Diencephalon (tissue), 1 donor: Measurements from ENCODE around the gene UTF1. TPM values are rescaled to one million over a fixed set of nuclear protein-coding genes. Genes with fewer than 3 reads are reported as not detected.

ENCODE experiments used
- total RNA-seq: library from RNA; depleted of rRNA; stranded (reverse); fragments of >200 nt; gene quantifications from one replicate; pipeline ENCODE4 v1.2.3, GENCODE V29; 2014

The UTF1 gene
- not detected for total RNA-seq

DNA sequence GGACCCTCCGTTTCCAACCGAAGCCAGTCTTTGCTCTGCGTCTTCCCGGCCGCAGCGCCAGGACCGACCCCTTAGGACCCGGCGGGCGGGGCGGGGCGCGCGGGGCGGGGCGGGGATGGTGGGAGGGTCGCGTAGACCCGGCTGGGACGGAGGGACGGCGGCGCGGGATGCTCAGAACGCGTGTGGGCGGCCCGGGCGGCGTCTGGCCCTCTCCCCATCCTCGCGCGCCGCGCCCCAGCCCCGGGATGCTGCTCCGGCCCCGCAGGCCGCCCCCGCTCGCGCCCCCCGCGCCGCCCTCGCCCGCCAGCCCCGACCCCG lies at the start of gene UTF1:
Gene UTF1 (plus strand): TSS at position 174 of the 318 bp plus-strand sequence. CDS start 72 bp downstream, at position 246.

DNA sequence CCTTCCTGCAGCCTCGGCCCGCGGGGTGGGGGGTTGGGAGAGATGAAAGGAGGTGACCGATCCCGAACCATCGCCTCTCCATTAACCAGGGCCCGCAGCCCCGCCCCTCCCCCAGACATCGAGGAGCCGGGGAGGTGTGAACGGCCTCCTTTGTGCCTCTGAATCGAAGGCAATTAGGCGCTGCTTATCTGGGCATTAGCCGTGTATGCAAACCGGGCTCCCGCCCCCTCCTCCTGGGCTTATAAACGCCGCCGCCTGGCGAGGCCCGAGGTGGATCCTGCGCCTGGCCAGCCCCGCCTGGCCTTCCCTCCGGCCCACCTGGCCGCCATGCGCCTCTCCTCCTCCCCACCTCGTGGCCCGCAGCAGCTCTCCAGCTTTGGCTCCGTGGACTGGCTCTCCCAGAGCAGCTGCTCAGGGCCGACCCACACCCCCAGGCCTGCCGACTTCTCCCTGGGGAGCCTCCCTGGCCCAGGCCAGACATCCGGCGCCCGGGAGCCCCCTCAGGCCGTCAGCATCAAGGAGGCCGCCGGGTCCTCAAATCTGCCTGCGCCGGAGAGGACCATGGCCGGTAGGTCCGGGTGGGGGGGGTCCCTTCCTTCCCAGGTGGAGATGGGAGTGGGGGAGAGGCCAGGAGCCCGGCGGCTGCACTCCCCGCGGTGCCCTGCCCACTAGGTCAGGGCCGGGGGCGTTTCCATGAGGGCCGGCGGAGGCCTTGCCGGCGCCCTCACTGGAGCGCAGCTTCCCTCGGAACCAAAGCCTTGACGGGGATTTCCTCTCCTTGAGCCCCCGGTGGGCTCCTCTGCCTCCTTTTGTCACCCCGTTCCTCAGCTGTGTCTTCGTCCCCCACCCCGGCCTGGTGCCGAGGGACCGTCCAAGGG lies 7.8 kb downstream of the UTF1 start, which contains the start of gene VENTX:
Gene VENTX (plus strand): TSS at position 268 of the 878 bp plus-strand sequence. CDS start 60 bp downstream, at position 328.

GRCh38 chr10:133276435-133277201 lies 46.6 kb downstream of the UTF1 start, which contains the start of gene ADAM8:
ADAM8 (minus strand) TSS chr10:133276868; CDS start chr10:133276817, 51 bp downstream.

Other genes starting within 250 kb of the UTF1 start
- 12.0 TPM for gene ADGRA1, start 142.3 kb upstream of the UTF1 start, total RNA-seq
- 18.5 TPM for gene KNDC1, start 70.0 kb upstream of the UTF1 start, total RNA-seq
- 0.23 TPM for gene VENTX, start 7.6 kb downstream of the UTF1 start, total RNA-seq
- 1.4 TPM for gene ADAM8, start 46.7 kb downstream of the UTF1 start, total RNA-seq
- gene TUBGCP2, start 78.7 kb downstream of the UTF1 start, total RNA-seq: 45.2 TPM
- 8.1 TPM for gene ZNF511, start 78.7 kb downstream of the UTF1 start, total RNA-seq
- 36.4 TPM for gene CALY, start 106.7 kb downstream of the UTF1 start, total RNA-seq
- gene PRAP1, start 117.2 kb downstream of the UTF1 start, total RNA-seq: not detected
- 6.5 TPM for gene FUOM, start 127.8 kb downstream of the UTF1 start, total RNA-seq
- 48.4 TPM for gene ECHS1, start 143.1 kb downstream of the UTF1 start, total RNA-seq
- 5.1 TPM for gene PAOX, start 149.0 kb downstream of the UTF1 start, total RNA-seq
- gene MTG1, start 163.9 kb downstream of the UTF1 start, total RNA-seq: 24.0 TPM
- gene SPRN, start 194.4 kb downstream of the UTF1 start, total RNA-seq: 13.4 TPM
- 1.2 TPM for gene SCART1, start 223.7 kb downstream of the UTF1 start, total RNA-seq